HL-60/S4 treated with phorbol 12-myristate 13-acetate at 8.2 ng/mL for 4 days and 3 days (cell line): ENCODE measurements around the gene EIF2A.

Source experiments
- in situ Hi-C: fragments of 300-500 bp; cut with MboI; formaldehyde crosslinking; loops from 2 replicates; pipeline ENCODE4 v1.15.0; 2022; ENCODE audit warnings: low sequenced_read_pairs

The EIF2A gene

GRCh38 chr3:150543128-150543527, 3.5 kb upstream of the EIF2A start:
- in situ Hi-C loops, result no loop called here

DNA sequence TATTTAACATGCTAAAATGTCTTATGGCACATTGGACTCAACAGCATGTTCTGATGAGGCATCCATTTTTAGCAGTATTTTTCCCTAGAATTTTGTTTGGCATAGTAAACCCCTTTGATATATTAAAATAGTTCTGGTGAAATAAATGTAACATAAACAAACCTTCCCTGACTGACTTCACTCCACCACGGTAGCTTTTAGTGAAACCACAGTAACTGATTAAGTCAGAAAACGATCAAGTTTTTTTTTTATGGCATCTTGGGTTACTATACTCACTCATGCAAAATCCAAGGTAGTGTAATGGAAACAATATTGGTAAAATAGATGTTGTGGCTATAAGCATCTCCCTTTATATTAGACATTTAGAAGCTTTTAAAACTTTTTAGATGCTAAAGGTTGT, 3.1 kb upstream of the EIF2A start:
- in situ Hi-C loops, result no loop called here

GRCh38 chr3:150544041-150544440, 2.5 kb upstream of the EIF2A start:
- in situ Hi-C loops, result no loop called here

DNA sequence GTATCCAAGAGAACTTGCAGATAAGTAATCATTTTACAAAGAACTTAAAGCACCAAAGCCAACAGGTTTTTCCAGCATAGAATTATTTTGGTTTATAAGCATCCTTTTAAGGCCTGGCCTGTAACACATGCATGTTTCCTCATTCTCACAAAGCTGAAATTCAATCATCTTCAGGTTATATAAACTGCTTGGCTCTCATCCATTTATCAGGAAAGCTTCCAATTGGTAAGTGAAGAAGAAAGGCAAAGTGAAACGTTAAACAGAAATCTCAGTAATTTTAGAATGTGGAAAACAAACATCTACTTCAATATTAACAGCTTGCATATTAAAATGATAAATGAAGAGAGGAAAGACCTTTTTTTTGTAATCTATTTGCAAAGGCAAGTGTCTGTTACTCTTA, 1.9 kb upstream of the EIF2A start:
- in situ Hi-C loops, result no loop called here

GRCh38 chr3:150545419-150546225, 965 bp upstream of the EIF2A start:
- in situ Hi-C loops, result no loop called here

DNA sequence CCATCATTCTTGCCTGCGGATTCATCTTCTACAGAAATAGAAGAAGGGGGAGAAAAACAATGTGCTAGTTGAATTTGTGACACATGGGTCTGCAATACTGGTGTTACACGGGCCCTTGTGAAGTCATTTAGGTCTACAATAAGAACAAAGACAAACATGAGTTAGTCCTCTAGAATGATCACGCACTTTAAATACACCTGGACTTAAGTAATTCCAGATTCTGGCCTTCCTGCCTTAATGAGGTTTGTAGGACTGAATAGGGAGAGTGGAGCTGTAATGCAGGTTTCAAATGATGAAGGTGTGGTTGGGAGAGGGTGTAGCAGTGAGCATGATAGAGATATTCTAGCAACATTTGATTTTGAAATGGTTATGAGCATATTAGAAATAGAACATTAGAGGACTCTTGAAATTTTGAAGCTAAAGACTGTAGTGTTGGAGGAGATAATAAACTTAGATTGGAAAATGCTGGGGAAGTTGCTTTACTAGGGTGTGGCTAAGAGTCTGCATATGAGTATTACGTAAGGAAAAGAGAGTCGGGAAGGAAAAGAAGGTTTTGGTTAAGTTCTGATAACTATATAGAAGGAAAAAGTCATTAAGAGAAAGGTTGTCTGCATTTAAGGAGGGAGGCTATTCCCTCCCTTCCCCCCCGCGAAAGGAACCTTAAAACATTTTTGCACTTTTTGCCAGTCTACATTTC, 606 bp downstream of the EIF2A start:
- in situ Hi-C loops, result no loop called here

GRCh38 chr3:150555859-150556436, 9.4 kb downstream of the EIF2A start:
- in situ Hi-C loops, result no loop called here

DNA sequence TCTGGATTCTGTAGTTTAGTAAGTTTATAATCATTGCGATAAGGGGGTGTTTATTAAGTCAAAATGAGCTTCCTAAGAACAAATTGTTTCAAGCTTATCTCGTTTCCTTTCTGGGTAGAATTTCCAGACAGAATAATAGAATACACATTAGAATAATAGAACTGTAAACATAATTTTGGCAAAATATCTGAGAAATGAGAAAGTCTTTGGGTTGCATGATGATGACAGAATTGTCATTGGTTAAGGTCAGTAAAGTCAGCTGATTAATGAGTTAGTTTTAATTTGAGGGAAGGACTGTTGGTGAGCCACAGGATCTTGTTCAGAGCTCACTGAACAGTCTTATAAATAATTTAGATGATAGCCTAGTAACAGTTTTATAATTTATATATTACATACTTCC, 10.2 kb downstream of the EIF2A start:
- in situ Hi-C loops, result no loop called here

- in situ Hi-C loops, result no loop called here
These were observed 11.1 kb downstream of the EIF2A start for GRCh38 chr3:150557725-150558124.

GRCh38 chr3:150564243-150564642, 17.7 kb downstream of the EIF2A start:
- in situ Hi-C loops, result no loop called here

DNA sequence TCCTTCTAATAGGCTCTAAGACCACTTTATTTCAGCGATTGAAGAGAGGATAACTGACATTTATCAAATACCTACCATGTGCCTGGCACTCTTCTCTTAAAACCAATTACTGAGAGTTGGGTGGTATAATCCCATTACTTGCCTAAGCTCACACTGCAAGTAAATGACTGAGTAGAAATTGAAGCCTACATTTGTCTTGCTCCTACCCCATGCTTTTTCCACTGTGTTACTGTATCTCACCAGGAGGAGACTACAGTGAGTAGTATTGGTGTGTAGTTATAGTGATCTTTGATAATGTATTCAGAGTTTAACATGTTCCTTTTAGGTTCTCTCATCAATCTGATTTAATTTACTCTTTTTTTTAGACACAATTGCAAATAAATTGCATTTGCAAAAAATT, 20.7 kb downstream of the EIF2A start:
- in situ Hi-C loops, result no loop called here

DNA sequence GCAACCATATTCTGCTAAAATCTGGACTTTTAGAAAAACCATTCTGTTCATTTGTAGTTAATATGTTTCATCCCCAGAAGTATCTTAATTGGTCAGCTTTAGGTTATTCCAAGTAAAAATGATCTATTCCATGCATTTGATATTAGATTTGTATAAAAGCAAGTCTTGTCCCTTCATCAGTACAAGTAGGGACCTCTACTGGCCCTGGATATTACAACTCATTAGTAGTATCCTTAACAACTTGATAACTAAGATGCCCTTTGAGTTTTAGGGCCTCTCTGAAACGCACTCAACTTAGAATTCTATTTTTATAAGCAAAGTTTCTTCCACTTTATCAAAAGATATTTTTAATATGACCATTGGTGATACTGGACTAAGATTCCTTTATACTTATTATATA, 31.3 kb downstream of the EIF2A start:
- in situ Hi-C loops, result no loop called here

- in situ Hi-C loops, result no loop called here
These were observed 34.6 kb downstream of the EIF2A start for GRCh38 chr3:150581174-150581573.

DNA sequence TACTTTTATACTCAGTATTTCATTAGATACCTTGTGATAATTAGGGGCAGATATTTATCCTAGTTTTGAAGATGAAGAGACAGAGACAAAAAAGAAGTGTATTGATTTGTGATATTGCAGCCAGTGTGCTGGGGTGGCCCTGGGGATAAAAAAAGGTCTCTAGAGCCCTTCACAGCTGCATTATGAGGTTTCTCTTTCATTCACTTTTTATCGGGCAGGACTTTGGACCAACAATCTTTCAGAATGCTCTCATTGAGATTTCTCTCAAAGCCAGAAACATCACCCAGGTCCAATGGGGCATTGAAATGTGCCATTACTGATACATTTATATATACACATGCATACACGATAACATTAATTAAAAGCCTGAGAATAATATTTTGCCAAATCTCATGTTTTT, 36.0 kb downstream of the EIF2A start:
- in situ Hi-C loops, result no loop called here

GRCh38 chr3:150583028-150583427, 36.4 kb downstream of the EIF2A start:
- in situ Hi-C loops, result no loop called here

GRCh38 chr3:150588027-150588830, 41.6 kb downstream of the EIF2A start:
- in situ Hi-C loops, result no loop called here

GRCh38 chr3:150589759-150590158, 43.2 kb downstream of the EIF2A start:
- in situ Hi-C loops, result no loop called here

GRCh38 chr3:150594150-150594549, 47.6 kb downstream of the EIF2A start:
- in situ Hi-C loops, result no loop called here

GRCh38 chr3:150597646-150598045, 51.1 kb downstream of the EIF2A start:
- in situ Hi-C loops, result no loop called here

- in situ Hi-C loops, result no loop called here
These were observed 53.2 kb downstream of the EIF2A start for GRCh38 chr3:150599611-150600297.
